OCI-LY1 (cell line): ENCODE data around the gene SAMD3.
A peak's percentile ranks its signal among the peaks of the same experiment; 100 is the strongest.

Source experiments
- H2AFZ ChIP-seq: fragments of 200-600 bp; sonication (generic), shearing (Covaris generic); 2 replicates; pipeline ENCODE4 v1.6.0; 2014; ENCODE audit warnings: antibody characterized with exemption, mild to moderate bottlenecking, low read length
- H3F3A ChIP-seq: fragments of 200-600 bp; sonication (generic), shearing (Covaris generic); 2 replicates; pipeline ENCODE4 v1.6.0; 2014; ENCODE audit warnings: mild to moderate bottlenecking, antibody characterized with exemption, low read length, moderate library complexity; ENCODE audit not compliant: insufficient read depth
- H3K27ac ChIP-seq: fragments of 200-600 bp; sonication (generic); 2 replicates; pipeline ENCODE4 v1.5.1; 2014; ENCODE audit warnings: low read length, mixed run types, mild to moderate bottlenecking, low read depth; ENCODE audit not compliant: poor library complexity, severe bottlenecking
- H3K27me3 ChIP-seq: fragments of 200-600 bp; sonication (generic); 2 replicates; pipeline ENCODE4 v1.6.0; 2014; ENCODE audit warnings: antibody characterized with exemption, mild to moderate bottlenecking, low read length, moderate library complexity; ENCODE audit not compliant: insufficient read depth
- H3K36me3 ChIP-seq: fragments of 200-600 bp; sonication (generic); 2 replicates; pipeline ENCODE4 v1.6.1; 2014; ENCODE audit warnings: mild to moderate bottlenecking, antibody characterized with exemption, low read length, moderate library complexity, mixed read lengths; ENCODE audit not compliant: insufficient read depth
- H3K4me1 ChIP-seq: fragments of 200-600 bp; sonication (generic); 2 replicates; pipeline ENCODE4 v1.5.1; 2014; ENCODE audit warnings: mild to moderate bottlenecking, low read length, moderate library complexity; ENCODE audit not compliant: insufficient read depth, severe bottlenecking
- H3K4me2 ChIP-seq: fragments of 200-600 bp; sonication (generic), shearing (Covaris generic); 2 replicates; pipeline ENCODE4 v1.6.1; 2014; ENCODE audit warnings: low read length
- H3K4me3 ChIP-seq: fragments of 200-600 bp; sonication (generic); 2 replicates; pipeline ENCODE4 v1.5.1; 2014; ENCODE audit warnings: low read length, low read depth, mild to moderate bottlenecking, mixed read lengths; ENCODE audit not compliant: poor library complexity, severe bottlenecking
- H3K79me2 ChIP-seq: fragments of 200-600 bp; shearing (Covaris generic); 2 replicates; pipeline ENCODE4 v1.6.1; 2016; ENCODE audit warnings: mixed run types, low read length, mixed read lengths; ENCODE audit not compliant: insufficient read depth
- H3K9ac ChIP-seq: fragments of 200-600 bp; sonication (generic), shearing (Covaris generic); 2 replicates; pipeline ENCODE4 v1.6.1; 2014; ENCODE audit warnings: mild to moderate bottlenecking, low read length, mixed read lengths
- H3K9me2 ChIP-seq: fragments of 200-600 bp; sonication (generic), shearing (Covaris generic); 2 replicates; pipeline ENCODE4 v1.6.1; 2014; ENCODE audit warnings: low read depth, mild to moderate bottlenecking, low read length, mixed read lengths
- H3K9me3 ChIP-seq: fragments of 200-600 bp; shearing (Covaris generic); 2 replicates; pipeline ENCODE4 v1.6.1; 2014; ENCODE audit warnings: low read length, mixed read lengths
- H4K20me1 ChIP-seq: fragments of 200-600 bp; sonication (generic), shearing (Covaris generic); 2 replicates; pipeline ENCODE4 v1.6.0; 2016; ENCODE audit warnings: mild to moderate bottlenecking, low read length; ENCODE audit not compliant: insufficient read depth
- EZH2 ChIP-seq: fragments of 200-600 bp; sonication (generic), shearing (Covaris generic); IDR thresholded peaks from 2 replicates; pipeline ENCODE4 v1.8.0; 2017; ENCODE audit warnings: borderline replicate concordance, mixed run types, mild to moderate bottlenecking, antibody characterized with exemption, low read length, moderate library complexity, mixed read lengths
- TF ChIP-seq, protein P1 (sequence below): fragments of 200-600 bp; sonication (generic), shearing (Covaris generic); IDR thresholded peaks from 2 replicates; pipeline ENCODE4 v1.5.1; 2017; ENCODE audit warnings: mild to moderate bottlenecking, antibody characterized with exemption, low read length, moderate library complexity, mixed read lengths

Gene SAMD3

DNA sequence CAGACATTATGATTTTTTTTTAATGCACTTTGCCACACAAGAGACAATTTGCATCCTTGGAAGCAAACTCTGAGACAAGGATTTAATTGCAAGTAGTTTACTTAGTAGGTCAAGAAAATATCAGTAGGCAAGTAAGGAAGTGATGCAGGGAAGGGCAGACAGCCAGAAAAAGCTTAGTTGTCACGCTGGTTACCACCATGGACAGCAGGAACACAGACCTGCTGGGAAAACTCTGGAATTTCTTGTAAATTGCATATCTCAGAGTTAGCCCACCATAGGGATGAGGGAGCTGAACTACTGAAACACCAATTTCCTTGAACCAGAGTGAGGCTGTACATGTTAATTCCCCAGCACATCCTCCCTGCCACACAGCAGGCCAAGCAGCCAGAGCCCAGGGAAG lies 111.7 kb downstream of the SAMD3 start:
- TF ChIP-seq EZH2: no peak
- TF ChIP-seq, protein P1, sequence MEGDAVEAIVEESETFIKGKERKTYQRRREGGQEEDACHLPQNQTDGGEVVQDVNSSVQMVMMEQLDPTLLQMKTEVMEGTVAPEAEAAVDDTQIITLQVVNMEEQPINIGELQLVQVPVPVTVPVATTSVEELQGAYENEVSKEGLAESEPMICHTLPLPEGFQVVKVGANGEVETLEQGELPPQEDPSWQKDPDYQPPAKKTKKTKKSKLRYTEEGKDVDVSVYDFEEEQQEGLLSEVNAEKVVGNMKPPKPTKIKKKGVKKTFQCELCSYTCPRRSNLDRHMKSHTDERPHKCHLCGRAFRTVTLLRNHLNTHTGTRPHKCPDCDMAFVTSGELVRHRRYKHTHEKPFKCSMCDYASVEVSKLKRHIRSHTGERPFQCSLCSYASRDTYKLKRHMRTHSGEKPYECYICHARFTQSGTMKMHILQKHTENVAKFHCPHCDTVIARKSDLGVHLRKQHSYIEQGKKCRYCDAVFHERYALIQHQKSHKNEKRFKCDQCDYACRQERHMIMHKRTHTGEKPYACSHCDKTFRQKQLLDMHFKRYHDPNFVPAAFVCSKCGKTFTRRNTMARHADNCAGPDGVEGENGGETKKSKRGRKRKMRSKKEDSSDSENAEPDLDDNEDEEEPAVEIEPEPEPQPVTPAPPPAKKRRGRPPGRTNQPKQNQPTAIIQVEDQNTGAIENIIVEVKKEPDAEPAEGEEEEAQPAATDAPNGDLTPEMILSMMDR: no peak
- Histone ChIP-seq H2AFZ (no peak overlapping the region), H3K9me3 (no peaks in the 10 kb centered on the region), H3K4me1 (peaks cover 53% of the 10 kb centered on the region), H3K27ac (no peak overlapping the region), H3K36me3 (no peaks in the 10 kb centered on the region), H3K4me3 (no peak overlapping the region), H3K9me2 (no peaks in the 10 kb centered on the region), H3K79me2 (no peaks in the 10 kb centered on the region), H3F3A (no peaks in the 10 kb centered on the region), H4K20me1 (no peaks in the 10 kb centered on the region), H3K9ac (no peak overlapping the region), H3K27me3 (no peaks in the 10 kb centered on the region), H3K4me2 (no peak overlapping the region)

DNA sequence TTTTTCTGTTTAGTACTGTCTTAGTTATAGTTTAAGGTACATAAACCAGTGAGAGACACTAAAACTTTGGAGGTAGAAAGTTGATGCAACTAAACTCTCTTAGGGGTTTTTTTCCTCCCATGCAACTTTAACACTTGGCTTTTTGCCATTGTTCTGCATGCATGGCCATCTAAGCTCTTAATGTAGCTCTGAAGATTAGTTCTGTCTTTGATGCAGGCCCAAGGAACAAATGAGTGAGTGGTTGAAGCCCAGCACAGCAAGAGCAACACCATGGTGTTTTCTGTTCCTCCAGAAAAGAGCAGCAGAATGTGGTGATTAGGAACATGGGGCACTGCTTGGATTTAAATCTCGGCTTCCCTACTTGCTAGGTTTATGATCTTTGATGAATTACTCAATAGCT lies 115.0 kb downstream of the SAMD3 start:
- no peak for TF ChIP-seq EZH2
- TF ChIP-seq, protein P1: no peak
- no peaks in the 10 kb centered on the region for H3F3A ChIP-seq

DNA sequence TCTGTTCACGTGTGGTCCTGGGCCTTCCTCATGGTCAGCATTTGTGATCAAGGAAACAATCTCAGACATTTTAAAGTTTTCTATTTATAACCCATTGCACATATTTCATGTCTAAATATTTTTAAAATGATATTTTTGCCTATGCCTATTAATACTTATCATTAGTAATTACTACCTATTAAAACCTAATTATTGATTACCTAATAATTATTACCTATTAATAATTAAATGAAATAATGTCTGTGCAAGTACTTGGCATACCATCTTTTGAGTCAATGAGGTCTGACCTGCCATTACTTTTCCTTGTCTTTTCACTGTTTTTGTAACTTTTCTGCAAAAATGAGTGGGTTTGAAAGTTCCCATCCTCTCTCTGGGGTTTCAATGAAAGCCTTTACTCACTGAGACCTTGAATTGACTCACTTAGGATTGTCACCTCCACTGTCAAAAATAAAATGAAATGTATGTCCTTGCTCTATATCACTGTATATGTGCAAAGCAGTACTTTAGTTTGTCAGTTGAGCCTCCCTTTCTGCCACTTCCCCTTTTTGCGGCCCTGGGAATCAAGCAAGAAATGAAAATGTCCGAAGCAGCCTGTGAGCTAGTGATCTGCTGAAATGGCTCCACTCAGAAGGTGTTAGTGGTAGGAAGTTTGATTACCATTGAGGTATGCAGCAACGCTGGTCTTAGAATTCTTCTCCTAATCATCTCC lies 116.6 kb downstream of the SAMD3 start:
- Histone ChIP-seq H3K4me2 (peak overlapping the region; percentile 10; the same call in 1 of the 2 replicates), H2AFZ (no peak overlapping the region), H3K36me3 (no peaks in the 10 kb centered on the region), H3K27me3 (no peaks in the 10 kb centered on the region), H3K4me1 (peaks cover 28% of the 10 kb centered on the region), H3K9ac (no peak overlapping the region), H4K20me1 (no peaks in the 10 kb centered on the region), H3F3A (no peaks in the 10 kb centered on the region), H3K4me3 (no peak overlapping the region), H3K27ac (peak overlapping the region; percentile 78), H3K79me2 (no peaks in the 10 kb centered on the region), H3K9me2 (no peaks in the 10 kb centered on the region), H3K9me3 (no peaks in the 10 kb centered on the region)
- TF ChIP-seq, protein P1: no peak
- no peak for TF ChIP-seq EZH2

More for the DNA sequence above, 115.0 kb downstream of the SAMD3 start:
- no peaks in the 10 kb centered on the region for H3K9me2 ChIP-seq
- no peak overlapping the region for H3K4me3 ChIP-seq
- H4K20me1 ChIP-seq: no peaks in the 10 kb centered on the region
- peaks cover 28% of the 10 kb centered on the region for H3K4me1 ChIP-seq
- peak overlapping the region; percentile 78 for H3K27ac ChIP-seq
- peak overlapping the region; percentile 11; the same call in 1 of the 2 replicates for H3K4me2 ChIP-seq
- no peaks in the 10 kb centered on the region for H3K9me3 ChIP-seq
- H3K9ac ChIP-seq: no peak overlapping the region
- H2AFZ ChIP-seq: no peak overlapping the region
- H3K79me2 ChIP-seq: no peaks in the 10 kb centered on the region
- no peaks in the 10 kb centered on the region for H3K36me3 ChIP-seq
- no peaks in the 10 kb centered on the region for H3K27me3 ChIP-seq
